Activated CD4-positive, alpha-beta T cell treated with anti-CD3 and anti-CD28 coated beads for 4 hours (primary cell): Measurements from ENCODE around the gene EIF3B.
"Not testable (repeated sequence)": the region's sequence is repeated elsewhere in the genome, so short reads cannot be mapped to it uniquely, and the experiment has no call there.

ENCODE experiments used
- DNase-seq, 2 donors: peaks; one replicate each; pipeline ENCODE4 v3.0.0-alpha.2; 2020

Gene EIF3B

DNA sequence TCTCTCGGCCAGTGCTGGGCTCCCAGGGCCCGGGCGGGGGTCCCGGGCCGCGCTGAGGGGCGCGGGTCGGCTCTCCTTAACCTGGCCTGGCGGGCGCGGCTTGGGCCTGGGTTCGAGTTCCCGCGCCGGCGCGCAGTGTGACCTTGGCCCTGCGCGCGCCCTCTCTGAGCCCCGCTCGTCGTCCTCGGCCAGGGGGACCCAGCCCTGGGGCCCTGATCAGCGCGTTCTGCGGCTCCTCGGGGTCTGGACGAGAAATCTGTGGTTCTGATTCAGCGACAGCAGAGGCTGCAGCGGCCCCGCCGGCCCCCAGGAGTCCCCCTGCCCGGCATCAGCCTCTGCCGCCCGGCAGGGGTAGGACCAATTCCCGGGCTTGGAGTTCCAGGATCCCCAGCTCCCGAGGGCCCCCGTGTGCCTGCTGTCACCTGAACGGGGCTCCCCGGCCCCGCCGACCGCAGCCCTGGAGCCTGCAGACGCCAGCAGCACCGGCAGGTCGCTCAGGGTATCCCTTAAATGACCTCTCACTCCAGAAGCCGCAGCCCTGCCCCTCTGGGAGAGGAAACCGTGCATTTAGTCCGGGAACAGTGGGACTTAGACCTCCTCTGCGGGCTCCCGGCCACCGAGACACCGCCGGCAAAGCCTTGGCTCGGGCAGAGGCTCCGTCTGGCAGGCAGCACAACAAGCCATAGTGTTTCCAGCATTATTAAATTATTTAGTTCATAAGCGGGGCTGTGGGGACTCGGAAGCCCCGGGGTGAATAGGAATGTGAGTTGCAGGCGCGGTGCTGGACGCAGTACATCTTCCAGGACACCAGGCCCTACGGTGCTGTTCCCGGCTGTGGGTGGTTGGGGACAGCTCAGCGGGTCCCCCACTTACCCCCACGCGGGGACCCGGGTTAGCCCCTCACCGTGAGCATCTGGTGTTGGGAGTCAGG, 49.4 kb downstream of the EIF3B start:
- DNase-seq: peak; percentile 22 to 29

DNA sequence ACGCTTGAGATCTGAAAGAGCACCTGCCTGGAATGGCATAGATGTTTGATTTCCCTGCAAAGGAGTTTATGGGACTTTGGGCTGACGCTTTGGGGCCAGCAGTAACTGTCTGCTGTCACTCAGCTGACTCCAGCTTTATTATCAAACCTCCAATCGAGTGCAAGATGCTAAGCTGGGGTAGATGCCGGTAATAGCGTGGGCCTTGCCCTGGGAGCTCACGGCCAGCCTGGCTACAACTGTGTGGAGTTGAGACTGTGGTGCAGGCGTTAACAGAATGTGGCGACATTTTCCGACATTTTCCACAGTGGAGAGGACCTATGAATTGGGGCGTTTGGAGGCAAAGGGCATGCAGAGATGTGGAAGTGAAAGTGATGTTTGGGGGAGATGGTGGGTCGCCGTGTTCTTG, 50.1 kb downstream of the EIF3B start:
- DNase-seq: no peak

DNA sequence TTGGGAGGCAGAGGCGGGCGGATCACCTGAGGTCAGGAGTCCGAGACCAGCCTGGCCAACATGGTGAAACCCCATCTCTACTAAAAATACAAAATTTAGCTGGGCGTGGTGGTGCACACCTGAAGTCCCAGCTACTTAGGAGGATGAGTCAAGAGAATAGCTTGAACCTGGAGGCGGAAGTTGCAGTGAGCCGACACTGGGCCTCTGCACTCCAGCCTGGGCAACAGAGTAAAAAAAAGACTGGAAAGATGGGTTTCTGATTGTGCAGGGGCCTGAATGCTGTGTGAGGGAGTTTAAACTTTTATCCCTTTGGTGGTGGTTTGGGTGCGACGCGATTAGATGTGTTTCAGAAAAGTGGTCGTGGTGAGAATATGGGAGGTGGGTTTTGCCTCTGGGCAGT, 50.6 kb downstream of the EIF3B start:
- DNase-seq: no peak

DNA sequence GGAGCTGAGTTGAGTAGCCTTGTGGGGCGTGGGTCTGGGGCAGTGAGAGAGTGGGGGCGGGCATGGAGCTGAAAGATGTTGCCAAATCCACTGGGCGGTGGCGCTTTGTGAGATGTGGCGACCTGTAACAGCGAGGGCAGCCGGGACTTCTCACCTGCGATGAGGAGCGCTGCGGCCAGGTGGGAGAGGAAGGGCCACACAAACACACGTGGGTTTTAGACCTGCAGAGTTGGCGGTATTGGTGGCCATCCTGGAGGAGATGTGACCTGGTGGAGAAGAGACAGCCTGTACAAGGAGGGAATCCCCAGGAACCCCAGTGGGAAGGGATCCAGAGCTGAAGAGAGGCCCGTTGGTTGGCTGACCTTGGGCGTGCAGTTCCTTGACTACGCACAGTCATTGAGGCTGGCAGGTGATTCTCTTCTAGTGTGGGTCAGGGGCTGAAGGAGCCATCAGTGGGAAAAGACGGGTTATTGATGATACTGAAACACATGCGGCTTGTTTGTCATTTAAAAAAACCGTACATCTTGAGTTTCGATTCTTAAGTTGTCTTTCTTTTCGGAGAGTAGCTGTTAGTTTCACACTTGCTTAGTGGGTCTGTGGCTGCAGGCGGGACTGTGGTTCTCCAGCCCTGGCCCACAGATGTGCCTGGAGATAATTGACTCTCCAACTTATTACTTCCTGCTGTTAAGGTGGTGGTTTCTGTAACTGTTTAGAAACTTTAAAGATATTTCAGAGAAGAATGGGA, 51.1 kb downstream of the EIF3B start:
- peak in 1 of 2 donors; percentile 36 for DNase-seq

DNA sequence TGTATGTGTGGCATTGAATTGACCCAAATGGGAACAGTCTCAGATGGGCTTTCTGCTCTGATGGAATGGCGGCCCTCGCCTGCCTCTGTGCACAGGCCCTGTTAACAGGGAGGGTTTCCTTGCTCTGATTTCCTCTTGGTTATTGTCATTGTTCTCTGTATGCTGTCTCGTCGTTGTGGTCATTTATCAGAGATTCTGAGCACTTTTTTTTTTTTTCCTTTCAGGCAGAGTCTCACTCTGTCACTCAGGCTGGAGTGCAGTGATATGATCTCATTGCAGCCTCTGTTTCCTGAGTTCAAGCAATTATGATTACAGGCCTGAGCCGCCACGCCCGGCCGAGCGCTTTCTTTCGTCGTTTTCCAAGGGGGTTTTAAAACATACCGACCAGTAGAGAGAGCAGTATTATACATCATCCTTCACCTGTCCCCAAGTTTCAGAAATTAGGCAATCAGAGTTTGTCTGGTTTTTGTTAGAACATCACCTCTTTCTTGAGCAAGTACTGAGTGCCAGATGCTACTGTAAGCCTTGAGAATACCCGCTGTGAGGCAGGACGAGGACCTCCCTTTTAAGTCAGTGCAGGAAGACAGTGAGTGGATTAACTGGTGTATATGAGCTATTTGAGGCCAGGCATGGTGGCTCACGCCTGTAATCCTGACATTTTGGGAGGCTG, 55.3 kb downstream of the EIF3B start:
- DNase-seq: no peak

DNA sequence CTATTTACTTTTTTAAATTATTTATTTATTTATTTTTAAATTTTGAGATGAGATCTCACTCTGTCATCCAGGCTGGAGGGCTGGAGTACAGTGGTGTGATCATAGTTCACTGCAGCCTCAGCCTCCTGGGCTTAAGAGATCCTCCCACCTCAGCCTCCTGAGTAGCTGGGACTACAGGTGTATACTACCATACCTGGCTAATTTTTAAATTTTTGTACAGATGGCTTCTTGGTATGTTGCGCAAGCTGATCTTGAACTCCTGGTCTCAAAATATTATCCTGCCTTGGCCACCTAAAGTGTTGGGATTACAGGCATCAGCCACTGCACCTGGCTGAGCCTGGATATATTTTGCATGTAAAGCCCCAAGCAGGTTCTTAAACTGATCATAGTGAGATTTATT, 56.4 kb downstream of the EIF3B start:
- no peak for DNase-seq

DNA sequence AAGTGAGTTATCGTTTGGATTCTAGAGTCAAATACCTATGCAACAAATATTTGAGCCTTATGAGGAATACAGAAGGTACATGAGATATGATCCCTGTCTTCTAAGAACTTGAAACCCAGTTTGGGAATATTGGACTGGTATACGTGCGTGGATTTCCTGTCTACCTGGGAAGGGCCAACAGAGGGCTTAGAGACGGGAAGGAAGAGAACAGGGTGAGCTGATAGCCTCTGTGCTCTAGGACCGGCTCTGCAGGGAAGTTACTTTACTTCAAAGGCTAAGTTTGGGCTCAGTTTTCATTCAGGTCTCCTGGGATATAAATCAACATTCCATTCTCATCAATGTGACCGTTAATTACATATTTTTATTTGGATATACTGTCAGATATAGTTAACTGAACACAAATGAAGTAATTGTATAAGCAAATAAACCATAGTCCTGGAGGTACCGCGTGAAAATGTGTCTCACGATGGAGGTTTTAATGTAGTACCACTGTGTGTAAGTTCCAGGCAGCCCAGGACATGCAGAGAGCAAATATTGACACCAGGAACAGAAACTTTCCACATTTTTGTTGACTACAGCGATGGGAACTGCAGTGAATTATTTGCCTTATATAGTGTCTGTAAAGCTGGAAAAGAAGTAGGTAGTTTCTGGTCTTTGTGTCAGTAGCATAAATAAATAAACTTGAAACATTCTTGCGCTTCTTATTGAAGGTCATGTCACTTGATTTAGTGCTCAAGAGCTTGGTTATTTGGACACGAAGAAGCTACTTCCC, 57.4 kb downstream of the EIF3B start:
- DNase-seq: no peak

DNA sequence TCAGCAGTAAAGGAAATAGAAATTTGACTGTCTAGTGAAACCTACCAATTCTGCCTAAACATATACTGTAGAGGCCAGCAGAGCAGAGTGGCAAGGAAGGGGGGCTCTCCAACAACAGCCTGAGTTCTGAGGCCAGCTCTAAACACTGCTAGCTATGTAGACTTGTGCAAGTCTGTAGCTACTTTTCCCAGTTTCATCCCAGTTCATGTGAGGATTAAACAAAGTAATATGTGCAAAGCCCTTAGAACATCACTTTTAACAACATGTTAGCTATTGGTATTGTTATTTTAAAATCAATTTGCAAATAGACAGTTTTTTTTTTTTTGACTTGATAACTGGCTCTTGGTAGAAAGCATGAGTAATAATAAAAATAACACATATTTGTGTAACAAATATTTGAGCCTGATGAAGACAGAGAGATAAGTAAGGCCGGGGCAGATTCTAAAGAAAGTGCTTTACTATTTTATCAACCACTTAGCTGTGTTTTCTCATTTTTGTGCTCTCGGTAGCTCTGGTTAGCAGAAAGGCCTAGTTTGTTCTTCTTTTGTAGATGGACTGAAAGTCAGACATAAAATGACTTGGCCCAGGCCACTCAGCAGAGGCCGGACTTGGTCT, 58.1 kb downstream of the EIF3B start:
- DNase-seq: no peak

DNA sequence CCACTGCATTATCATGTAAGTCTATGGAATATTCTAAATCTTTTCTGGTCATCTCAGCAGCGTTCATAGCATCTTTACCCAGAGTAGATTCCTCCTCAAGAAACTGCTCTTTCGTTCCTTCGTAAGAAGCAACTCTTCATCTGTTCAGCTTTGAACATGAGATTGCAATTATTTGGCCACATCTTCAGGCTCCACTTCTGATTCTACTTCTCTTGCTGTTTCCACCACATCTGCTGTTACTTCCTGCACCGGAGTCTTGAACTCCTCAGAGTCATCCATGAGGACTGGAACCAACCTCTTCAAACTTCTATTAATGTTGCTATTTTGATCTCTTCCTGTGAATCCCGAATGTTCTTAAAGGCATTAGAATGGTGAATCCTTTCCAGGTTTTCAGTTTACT, 61.4 kb downstream of the EIF3B start:
- no peak for DNase-seq

DNA sequence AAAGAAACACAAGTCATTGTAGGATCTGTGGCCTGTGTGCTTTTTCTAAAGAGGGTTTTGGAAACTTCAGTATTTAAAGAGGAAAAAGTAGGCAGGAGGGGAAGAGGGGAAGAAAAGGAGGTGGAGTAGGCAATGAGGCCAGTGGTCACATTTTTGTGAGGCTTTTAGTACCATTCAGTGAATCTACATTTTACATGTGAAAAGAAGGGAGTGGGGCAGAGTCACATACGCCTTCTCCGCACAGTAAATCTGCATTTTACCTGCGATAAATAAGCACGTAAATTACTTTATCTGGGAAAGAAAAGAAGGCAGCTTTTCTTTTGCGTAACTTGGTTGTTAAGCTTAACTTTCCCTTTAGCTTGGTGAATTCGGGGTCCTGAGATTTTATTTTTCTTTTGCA, 62.0 kb downstream of the EIF3B start:
- no peak for DNase-seq

DNA sequence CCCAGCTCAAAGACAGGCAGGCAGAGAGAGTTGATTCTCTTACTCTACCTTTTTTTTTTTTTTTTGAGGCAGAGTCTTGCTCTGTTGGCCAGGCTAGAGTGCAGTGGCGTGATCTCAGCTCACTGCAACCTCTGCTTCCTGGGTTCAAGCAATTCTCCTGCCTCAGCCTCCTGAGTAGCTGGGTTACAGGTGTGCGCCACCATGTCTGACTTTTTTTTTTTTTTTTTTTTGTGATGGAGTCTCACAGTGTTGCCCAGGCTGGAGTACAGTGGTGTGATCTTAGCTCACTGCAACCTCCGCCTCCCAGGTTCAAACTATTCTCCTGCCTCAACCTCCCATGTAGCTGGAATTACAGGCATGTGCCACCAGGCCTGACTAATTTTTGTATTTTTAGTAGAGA, 62.6 kb downstream of the EIF3B start:
- DNase-seq: not testable (repeated sequence)

DNA sequence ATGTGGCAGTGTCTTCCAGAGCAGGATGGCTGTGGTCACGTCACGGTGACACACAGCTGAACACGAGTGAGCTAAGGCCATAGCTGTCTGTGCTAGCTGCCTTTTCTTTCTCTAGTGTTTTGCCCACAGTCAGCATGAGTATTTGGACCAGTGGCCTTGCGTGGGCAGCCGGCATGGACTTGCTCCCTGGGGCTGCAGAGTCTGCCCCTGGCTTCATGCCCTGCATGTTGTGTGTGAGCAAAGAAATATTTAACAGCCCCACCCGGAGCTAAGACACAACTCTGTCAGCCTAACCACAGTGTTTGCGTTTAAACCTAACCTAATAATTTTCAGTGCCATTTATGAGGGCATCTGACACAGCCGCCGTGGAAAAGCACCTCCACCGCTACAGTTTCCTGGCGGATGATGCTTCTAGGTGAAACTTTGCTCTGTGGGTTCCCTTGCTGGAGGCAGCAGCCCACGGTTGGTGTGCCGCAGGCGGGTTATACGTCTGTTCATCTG, 63.4 kb downstream of the EIF3B start:
- DNase-seq: peak; percentile 21 to 38

DNA sequence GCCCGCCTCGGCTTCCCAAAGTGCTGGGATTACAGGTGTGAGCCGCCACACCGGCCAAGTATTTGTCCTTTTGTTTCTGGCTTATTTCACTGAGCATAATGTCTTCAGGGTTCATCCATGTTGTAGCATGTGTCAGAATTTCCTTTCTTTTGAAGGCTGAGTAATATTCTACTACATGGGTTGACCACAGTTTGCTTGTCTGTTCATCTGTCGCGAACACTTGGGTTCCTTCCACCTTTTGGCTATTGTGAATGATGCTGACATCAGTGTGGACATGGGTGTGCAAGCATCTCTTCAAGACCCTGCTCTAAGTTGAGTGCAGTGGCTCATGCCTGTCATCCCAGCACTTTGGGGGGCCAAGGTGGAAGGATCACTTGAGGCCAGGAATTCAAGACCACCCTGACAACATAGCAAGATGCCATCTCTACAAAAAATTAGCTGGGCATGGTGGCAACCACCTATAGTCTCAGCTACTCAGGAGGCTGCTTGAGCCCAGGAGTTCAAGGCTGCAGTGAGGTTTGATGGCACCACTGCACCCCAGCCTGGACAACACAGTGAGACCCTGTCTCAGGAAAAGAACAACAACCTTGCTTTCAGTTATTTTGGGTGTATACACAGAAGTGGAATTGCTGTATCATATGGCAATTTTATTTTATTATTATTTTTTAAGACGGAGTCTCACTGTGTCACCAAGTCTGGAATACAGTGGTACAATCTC, 65.7 kb downstream of the EIF3B start:
- DNase-seq: no peak

DNA sequence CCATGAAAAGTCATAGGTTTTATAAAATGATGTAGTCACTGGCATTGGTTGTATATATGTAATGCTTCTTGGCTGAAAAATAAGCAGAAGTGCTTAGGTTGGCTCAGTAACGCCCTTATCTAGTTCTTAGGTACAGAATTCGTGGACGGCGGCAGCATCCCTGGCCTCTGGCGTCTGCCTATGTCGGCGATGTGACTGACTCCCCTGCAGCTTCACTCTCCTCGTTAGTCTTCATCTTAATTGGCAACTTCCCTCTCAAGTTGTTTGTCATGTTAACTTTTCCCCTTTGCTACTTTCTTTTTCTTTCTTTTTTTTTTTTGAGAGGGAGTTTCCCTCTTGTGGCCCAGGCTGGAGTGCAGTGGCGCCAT, 67.3 kb downstream of the EIF3B start:
- no peak for DNase-seq

DNA sequence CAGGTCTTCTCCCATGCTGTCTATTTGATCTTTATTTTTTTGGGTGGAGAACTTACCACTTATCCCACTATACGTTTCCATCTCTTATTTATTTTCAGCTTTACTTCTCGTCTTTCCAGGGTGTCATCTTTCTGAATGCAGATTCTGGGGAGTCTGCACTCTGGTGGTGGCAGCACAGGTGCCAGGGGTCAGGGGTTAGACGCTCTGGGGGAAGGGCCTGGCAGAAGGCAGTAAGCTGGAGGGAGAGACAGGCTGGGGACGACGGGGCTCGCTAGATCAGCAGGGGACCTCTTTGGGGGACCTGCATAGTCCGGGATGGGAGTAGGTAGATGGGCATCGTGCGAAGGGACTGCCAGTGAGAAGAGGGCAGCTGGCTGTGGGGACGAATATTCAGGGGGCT, 71.1 kb downstream of the EIF3B start:
- DNase-seq: no peak
